ENCODE data around the gene KCNK4.

- TF ChIP-seq CTCF (IDR thresholded peaks at IDR 0.05) (no peak), POLR2A (IDR thresholded peaks at IDR 0.05) (no peak)
Observed at GRCh38 chr11:64249563-64250414, 41.3 kb upstream of the KCNK4 start.
